Spleen (tissue), 7 donors: ENCODE results near the gene CLMP.

Experiments used
- CTCF ChIP-seq, 11 experiments: fragments of 200-600 bp in 7 of 11; fragments of 450-650 bp in 4 of 11; sonication (generic) in 4 of 11; IDR thresholded peaks in 8 of 11; conservative IDR thresholded peaks in 3 of 11; 1 replicate in 7 of 11; 2 replicates in 4 of 11; pipeline versions ENCODE4 v1.4.0 to v1.8.0; 2016 to 2021; ENCODE audit warnings: antibody characterized with exemption in 11 of 11, inconsistent platforms in 4 of 11, mild to moderate bottlenecking in 1 of 11
- POLR2AphosphoS5 ChIP-seq, 3 donors: sonication (generic); formaldehyde crosslinking; IDR thresholded peaks; one replicate each; pipeline ENCODE4 v1.5.1; 2017; ENCODE audit warnings: antibody characterized with exemption in 3 of 3
- donor health status: DM: no; HTN: no; CAD: no; lungs with moderate emphysema.
- donor health status: DM: no; HTN: no; CAD: no.
- donor health status: DM: no; HTN: no; CAD: no.

GRCh38 chr11:123211149-123211852 is 16.3 kb upstream of the CLMP start:
- no peak for TF ChIP-seq CTCF (IDR thresholded peaks at IDR 0.05 in 8 of 11, conservative IDR thresholded peaks at IDR 0.05 in 3 of 11)
- TF ChIP-seq POLR2AphosphoS5 (IDR thresholded peaks at IDR 0.05), result no peak
